Peyer's patch (tissue), 4 donors: Measurements from ENCODE around the gene SIGLEC5.

Experiments used
- POLR2A ChIP-seq, 2 donors: fragments of 450-650 bp; IDR thresholded peaks; one replicate each; pipeline ENCODE4 v1.5.1; 2017; ENCODE audit warnings: antibody characterized with exemption in 2 of 2, mild to moderate bottlenecking in 2 of 2, moderate library complexity in 2 of 2
- TF ChIP-seq, protein P1 (sequence below), 6 experiments: fragments of 450-650 bp in 4 of 6; fragments of 200-600 bp in 2 of 6; sonication (generic) in 1 of 6; IDR thresholded peaks; one replicate each; pipeline ENCODE4 v1.5.1; 2017 to 2019; ENCODE audit warnings: antibody characterized with exemption in 6 of 6, mild to moderate bottlenecking in 3 of 6, moderate library complexity in 1 of 6

DNA sequence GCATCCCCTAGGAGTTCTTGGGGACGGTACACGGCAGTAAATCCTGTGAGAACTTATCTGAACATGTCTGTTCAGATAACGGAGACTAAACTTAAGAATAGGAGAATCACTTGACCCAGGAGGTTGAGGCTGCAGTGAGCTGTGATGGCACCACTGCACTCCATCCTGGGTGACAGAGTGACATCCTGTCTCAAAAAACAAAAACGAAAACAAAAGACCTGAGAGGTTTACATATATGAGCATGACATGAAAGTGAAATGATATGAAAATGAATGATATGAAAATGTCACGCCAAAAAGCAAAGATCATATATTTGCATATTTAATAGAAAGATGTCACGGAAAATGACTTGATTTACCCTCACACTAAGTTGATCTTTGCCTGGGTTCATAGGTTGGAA lies 53.4 kb downstream of the SIGLEC5 start:
- TF ChIP-seq, protein P1, sequence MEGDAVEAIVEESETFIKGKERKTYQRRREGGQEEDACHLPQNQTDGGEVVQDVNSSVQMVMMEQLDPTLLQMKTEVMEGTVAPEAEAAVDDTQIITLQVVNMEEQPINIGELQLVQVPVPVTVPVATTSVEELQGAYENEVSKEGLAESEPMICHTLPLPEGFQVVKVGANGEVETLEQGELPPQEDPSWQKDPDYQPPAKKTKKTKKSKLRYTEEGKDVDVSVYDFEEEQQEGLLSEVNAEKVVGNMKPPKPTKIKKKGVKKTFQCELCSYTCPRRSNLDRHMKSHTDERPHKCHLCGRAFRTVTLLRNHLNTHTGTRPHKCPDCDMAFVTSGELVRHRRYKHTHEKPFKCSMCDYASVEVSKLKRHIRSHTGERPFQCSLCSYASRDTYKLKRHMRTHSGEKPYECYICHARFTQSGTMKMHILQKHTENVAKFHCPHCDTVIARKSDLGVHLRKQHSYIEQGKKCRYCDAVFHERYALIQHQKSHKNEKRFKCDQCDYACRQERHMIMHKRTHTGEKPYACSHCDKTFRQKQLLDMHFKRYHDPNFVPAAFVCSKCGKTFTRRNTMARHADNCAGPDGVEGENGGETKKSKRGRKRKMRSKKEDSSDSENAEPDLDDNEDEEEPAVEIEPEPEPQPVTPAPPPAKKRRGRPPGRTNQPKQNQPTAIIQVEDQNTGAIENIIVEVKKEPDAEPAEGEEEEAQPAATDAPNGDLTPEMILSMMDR (IDR thresholded peaks at IDR 0.05): no peak
- TF ChIP-seq POLR2A (IDR thresholded peaks at IDR 0.05): no peak
